Thyroid gland (tissue), 4 donors: ENCODE data around the gene LAMA2. TPM values are rescaled to one million over a fixed set of nuclear protein-coding genes. Genes with fewer than 3 reads are reported as not detected.
"Not testable (repeated sequence)": the region's sequence is repeated elsewhere in the genome, so short reads cannot be mapped to it uniquely, and the experiment has no call there.

Source experiments
- DNase-seq, 2 donors: peaks; one replicate each; pipeline ENCODE4 v3.0.0-alpha.2; 2019
- H3K27ac ChIP-seq, 3 donors: fragments of 200-600 bp; sonication (generic); 1 replicate in 2 of 3; 2 replicates in 1 of 3; pipeline ENCODE4 v1.5.1; 2016 to 2019; ENCODE audit warnings: mild to moderate bottlenecking in 1 of 3, moderate library complexity in 1 of 3
- H3K27me3 ChIP-seq: fragments of 200-600 bp; sonication (generic); one replicate; pipeline ENCODE4 v1.5.1; 2019
- H3K36me3 ChIP-seq, 2 donors: fragments of 200-600 bp; sonication (generic); one replicate each; pipeline ENCODE4 v1.5.1; 2016 to 2019
- H3K4me1 ChIP-seq, 2 donors: fragments of 200-600 bp; sonication (generic); one replicate each; pipeline ENCODE4 v1.5.1; 2017 to 2019
- H3K4me3 ChIP-seq, 3 donors: fragments of 200-600 bp; sonication (generic); replicated peaks in 1 of 3; 1 replicate in 2 of 3; 2 replicates in 1 of 3; pipeline ENCODE4 v1.5.1; 2016; ENCODE audit warnings: mild to moderate bottlenecking in 1 of 3
- H3K9me3 ChIP-seq: fragments of 200-600 bp; sonication (generic); one replicate; pipeline ENCODE4 v1.5.1; 2017
- CTCF ChIP-seq, 6 experiments: fragments of 200-600 bp in 3 of 6; fragments of 450-650 bp in 3 of 6; sonication (generic) in 3 of 6; IDR thresholded peaks; one replicate each; pipeline ENCODE4 v1.5.1; 2016 to 2019; ENCODE audit warnings: antibody characterized with exemption in 6 of 6, mild to moderate bottlenecking in 2 of 6, inconsistent platforms in 1 of 6, moderate library complexity in 1 of 6
- POLR2A ChIP-seq, 2 donors: fragments of 450-650 bp; IDR thresholded peaks; one replicate each; pipeline ENCODE4 v1.6.1; 2017; ENCODE audit warnings: antibody characterized with exemption in 2 of 2, mild to moderate bottlenecking in 2 of 2, moderate library complexity in 1 of 2
- WGBS, 2 donors: methylation state at CpG; one replicate each; pipeline ENCODE4 v1.1.5; 2017; 5-methylcytosine and 5-hydroxymethylcytosine counted together
- intact Hi-C: fragments of 100-400 bp; cut with DNase I; formaldehyde crosslinking; loops from one replicate; pipeline ENCODE4 v1.15.1; 2023
- total RNA-seq, 4 donors: library from RNA; depleted of rRNA; stranded (reverse); fragments of >200 nt; gene quantifications; one replicate each; pipeline ENCODE4 v1.2.3, GENCODE V29; 2016

The LAMA2 gene
- total RNA-seq, 4 donors from 2014 or later, result 41.4 to 117 (median 78.9) TPM

- Histone ChIP-seq H3K4me3 (no peak overlapping the region), H3K36me3 (no peaks in the 10 kb centered on the region), H3K4me1 (no peaks in the 10 kb centered on the region), H3K27ac (no peak overlapping the region), H3K27me3 (no peaks in the 10 kb centered on the region), H3K9me3 (no peaks in the 10 kb centered on the region)
- TF ChIP-seq CTCF (IDR thresholded peaks at IDR 0.05) (no peak), POLR2A (IDR thresholded peaks at IDR 0.05) (no peak)
- DNase-seq, result no peak
- 95% methylated on average over 2 of the region's 2 CpGs for WGBS, 2 donors
- intact Hi-C loops, result no loop called here
Measured at GRCh38 chr6:129163551-129163950, 280.6 kb downstream of the LAMA2 start.

GRCh38 chr6:129164032-129164431, 281.1 kb downstream of the LAMA2 start:
- Histone ChIP-seq H3K9me3 (no peaks in the 10 kb centered on the region), H3K27ac (no peak overlapping the region), H3K36me3 (no peaks in the 10 kb centered on the region), H3K4me1 (no peaks in the 10 kb centered on the region), H3K27me3 (no peaks in the 10 kb centered on the region), H3K4me3 (no peak overlapping the region)
- TF ChIP-seq CTCF (IDR thresholded peaks at IDR 0.05), result no peak
- no peak for TF ChIP-seq POLR2A (IDR thresholded peaks at IDR 0.05)
- WGBS, 2 donors, result 92 to 95% methylated on average over 3 of the region's 3 CpGs
- no peak for DNase-seq
- intact Hi-C loops, result no loop called here

DNA sequence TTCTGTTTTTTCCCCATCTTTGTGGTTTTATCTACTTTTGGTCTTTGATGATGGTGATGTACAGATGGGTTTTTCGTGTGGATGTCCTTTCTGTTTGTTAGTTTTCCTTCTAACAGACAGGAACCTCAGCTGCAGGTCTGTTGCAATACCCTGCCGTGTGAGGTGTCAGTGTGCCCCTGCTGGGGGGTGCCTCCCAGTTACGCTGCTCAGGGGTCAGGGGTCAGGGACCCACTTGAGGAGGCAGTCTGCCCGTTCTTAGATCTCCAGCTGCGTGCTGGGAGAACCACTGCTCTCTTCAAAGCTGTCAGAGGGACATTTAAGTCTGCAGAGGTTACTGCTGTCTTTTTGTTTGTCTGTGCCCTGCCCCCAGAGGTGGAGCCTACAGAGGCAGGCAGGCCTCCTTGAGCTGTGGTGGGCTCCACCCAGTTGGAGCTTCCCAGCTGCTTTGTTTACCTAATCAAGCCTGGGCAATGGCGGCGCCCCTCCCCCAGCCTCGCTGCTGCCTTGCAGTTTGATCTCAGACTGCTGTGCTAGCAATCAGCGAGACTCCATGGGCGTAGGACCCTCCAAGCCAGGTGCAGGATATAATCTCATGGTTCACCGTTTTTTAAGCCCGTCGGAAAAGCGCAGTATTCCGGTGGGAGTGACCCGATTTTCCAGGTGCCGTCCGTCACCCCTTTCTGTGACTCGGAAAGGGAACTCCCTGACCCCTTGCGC, 289.5 kb downstream of the LAMA2 start:
- intact Hi-C loops, result not testable (repeated sequence)
- peak; percentile 17 to 41 for DNase-seq
- 21 to 69% methylated on average over 18 to 20 of the region's 20 CpGs for WGBS, 2 donors

DNA sequence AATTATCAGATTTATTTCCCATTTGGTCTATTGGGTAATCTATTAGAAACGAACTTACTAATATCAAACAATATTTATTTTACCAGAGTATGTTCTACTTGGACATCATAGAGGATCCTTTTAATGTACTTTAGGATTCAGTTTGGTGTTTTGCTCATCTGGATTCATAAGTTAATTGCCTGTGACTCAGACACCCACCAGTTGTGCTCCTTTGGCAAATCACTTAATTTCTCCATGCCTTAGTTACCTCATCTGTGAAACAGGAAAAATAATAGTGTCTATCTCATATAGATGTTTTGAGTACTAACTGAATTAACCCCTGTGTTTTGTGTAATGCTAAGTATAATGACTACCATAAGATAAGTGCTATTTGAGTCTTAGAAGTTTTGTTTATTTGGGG, 292.1 kb downstream of the LAMA2 start:
- H3K9me3 ChIP-seq, result no peaks in the 10 kb centered on the region
- DNase-seq, result no peak
- H3K27me3 ChIP-seq, result no peaks in the 10 kb centered on the region
- no peaks in the 10 kb centered on the region for H3K4me1 ChIP-seq
- no peak for TF ChIP-seq POLR2A (IDR thresholded peaks at IDR 0.05)
- TF ChIP-seq CTCF (IDR thresholded peaks at IDR 0.05), result no peak
- H3K27ac ChIP-seq, result no peak overlapping the region
- intact Hi-C loops, result no loop called here
- WGBS, 2 donors, result 82 to 86% methylated on average over 1 of the region's 1 CpG
- no peak overlapping the region for H3K4me3 ChIP-seq
- no peaks in the 10 kb centered on the region for H3K36me3 ChIP-seq

More for the DNA sequence above, 289.5 kb downstream of the LAMA2 start:
- not testable (repeated sequence) for H3K36me3 ChIP-seq, H3K9me3 ChIP-seq, H3K4me1 ChIP-seq, H3K27me3 ChIP-seq, H3K27ac ChIP-seq, H3K4me3 ChIP-seq

DNA sequence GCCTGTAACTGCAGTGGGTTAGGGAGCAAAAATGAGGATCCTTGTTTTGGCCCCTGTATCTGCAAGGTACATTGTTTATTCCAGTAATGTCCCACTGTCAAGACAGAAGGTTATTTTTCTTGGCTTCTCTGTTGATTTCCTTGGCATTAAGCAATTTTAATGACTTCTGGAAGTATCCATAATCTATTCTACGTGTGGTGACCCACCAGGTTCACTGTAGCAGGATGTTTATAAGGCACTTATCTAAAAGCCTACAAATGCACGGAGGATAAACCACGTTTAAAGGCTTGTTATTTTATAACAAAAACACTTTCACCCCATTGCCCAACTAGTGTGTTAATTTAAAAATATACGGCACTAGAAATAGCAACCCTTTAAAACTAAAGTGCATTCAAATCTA, 294.9 kb downstream of the LAMA2 start:
- 70 to 71% methylated on average over 4 of the region's 4 CpGs for WGBS, 2 donors
- Histone ChIP-seq H3K36me3 (no peaks in the 10 kb centered on the region), H3K4me3 (no peak overlapping the region), H3K27me3 (no peaks in the 10 kb centered on the region), H3K27ac (no peak overlapping the region), H3K9me3 (no peaks in the 10 kb centered on the region), H3K4me1 (no peaks in the 10 kb centered on the region)
- TF ChIP-seq CTCF (IDR thresholded peaks at IDR 0.05), result no peak
- no peak for TF ChIP-seq POLR2A (IDR thresholded peaks at IDR 0.05)
- DNase-seq, result no peak
- intact Hi-C loops, result no loop called here
